Ishikawa (cell line): ENCODE measurements around the gene NWD2.

Source experiments
- CEBPB ChIP-seq: IDR thresholded peaks from 2 replicates; pipeline ENCODE4 v1.6.1; 2012
- CREB1 ChIP-seq: IDR thresholded peaks from 2 replicates; pipeline ENCODE4 v1.6.1; 2012; ENCODE audit warnings: low read depth
- EGR1 ChIP-seq: IDR thresholded peaks from 2 replicates; pipeline ENCODE4 v1.6.1; 2012
- EP300 ChIP-seq: IDR thresholded peaks from 2 replicates; pipeline ENCODE4 v1.6.1; 2012; ENCODE audit warnings: borderline replicate concordance
- NFIC ChIP-seq: IDR thresholded peaks from 2 replicates; pipeline ENCODE4 v1.6.1; 2012
- RAD21 ChIP-seq: IDR thresholded peaks from 2 replicates; pipeline ENCODE4 v1.6.1; 2012; ENCODE audit warnings: low read depth
- REST ChIP-seq: IDR thresholded peaks from 2 replicates; pipeline ENCODE4 v1.6.1; 2012; ENCODE audit warnings: low read depth, mild to moderate bottlenecking
- TAF1 ChIP-seq: IDR thresholded peaks from 2 replicates; pipeline ENCODE4 v1.6.1; 2012; ENCODE audit warnings: low read depth, mild to moderate bottlenecking
- TEAD4 ChIP-seq: IDR thresholded peaks from 2 replicates; pipeline ENCODE4 v1.6.1; 2012
- YY1 ChIP-seq: IDR thresholded peaks from 2 replicates; pipeline ENCODE4 v1.6.1; 2012; ENCODE audit warnings: low read depth
- ZBTB7A ChIP-seq: IDR thresholded peaks from 2 replicates; pipeline ENCODE4 v1.6.1; 2012; ENCODE audit warnings: low read depth
- TF ChIP-seq, protein P1 (sequence below): IDR thresholded peaks from 2 replicates; pipeline ENCODE4 v1.6.1; 2012
- TF ChIP-seq, protein P2 (sequence below): IDR thresholded peaks from 2 replicates; pipeline ENCODE4 v1.6.1; 2012

- TF ChIP-seq TAF1 = no peak
- no peak for TF ChIP-seq REST
- TF ChIP-seq YY1 = no peak
- no peak for TF ChIP-seq TEAD4
- no peak for TF ChIP-seq CREB1
- TF ChIP-seq, protein P1, sequence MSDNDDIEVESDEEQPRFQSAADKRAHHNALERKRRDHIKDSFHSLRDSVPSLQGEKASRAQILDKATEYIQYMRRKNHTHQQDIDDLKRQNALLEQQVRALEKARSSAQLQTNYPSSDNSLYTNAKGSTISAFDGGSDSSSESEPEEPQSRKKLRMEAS = no peak
- TF ChIP-seq CEBPB = no peak
- no peak for TF ChIP-seq EP300
- no peak for TF ChIP-seq ZBTB7A
- no peak for TF ChIP-seq RAD21
- TF ChIP-seq EGR1 = no peak
- no peak for TF ChIP-seq NFIC
- TF ChIP-seq, protein P2, sequence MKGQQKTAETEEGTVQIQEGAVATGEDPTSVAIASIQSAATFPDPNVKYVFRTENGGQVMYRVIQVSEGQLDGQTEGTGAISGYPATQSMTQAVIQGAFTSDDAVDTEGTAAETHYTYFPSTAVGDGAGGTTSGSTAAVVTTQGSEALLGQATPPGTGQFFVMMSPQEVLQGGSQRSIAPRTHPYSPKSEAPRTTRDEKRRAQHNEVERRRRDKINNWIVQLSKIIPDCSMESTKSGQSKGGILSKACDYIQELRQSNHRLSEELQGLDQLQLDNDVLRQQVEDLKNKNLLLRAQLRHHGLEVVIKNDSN = no peak
These were observed 61.4 kb downstream of the NWD2 start for GRCh38 chr4:37305984-37306383.
